ENCODE results near the gene SIRPA.

The SIRPA gene

GRCh38 chr20:1947535-1947846 lies 52.3 kb downstream of the SIRPA start:
- no peak for FAIRE-seq

GRCh38 chr20:1949347-1950100 lies 54.3 kb downstream of the SIRPA start:
- FAIRE-seq (no peak), DNase-seq (ENCODE audit: low spot score) (no peak)

More at GRCh38 chr20:1947535-1947846, 52.3 kb downstream of the SIRPA start:
- no peak for DNase-seq (ENCODE audit: low spot score)

GRCh38 chr20:1950836-1951235 lies 55.6 kb downstream of the SIRPA start:
- no peak for FAIRE-seq
- no peak for DNase-seq (ENCODE audit: low spot score)

DNA sequence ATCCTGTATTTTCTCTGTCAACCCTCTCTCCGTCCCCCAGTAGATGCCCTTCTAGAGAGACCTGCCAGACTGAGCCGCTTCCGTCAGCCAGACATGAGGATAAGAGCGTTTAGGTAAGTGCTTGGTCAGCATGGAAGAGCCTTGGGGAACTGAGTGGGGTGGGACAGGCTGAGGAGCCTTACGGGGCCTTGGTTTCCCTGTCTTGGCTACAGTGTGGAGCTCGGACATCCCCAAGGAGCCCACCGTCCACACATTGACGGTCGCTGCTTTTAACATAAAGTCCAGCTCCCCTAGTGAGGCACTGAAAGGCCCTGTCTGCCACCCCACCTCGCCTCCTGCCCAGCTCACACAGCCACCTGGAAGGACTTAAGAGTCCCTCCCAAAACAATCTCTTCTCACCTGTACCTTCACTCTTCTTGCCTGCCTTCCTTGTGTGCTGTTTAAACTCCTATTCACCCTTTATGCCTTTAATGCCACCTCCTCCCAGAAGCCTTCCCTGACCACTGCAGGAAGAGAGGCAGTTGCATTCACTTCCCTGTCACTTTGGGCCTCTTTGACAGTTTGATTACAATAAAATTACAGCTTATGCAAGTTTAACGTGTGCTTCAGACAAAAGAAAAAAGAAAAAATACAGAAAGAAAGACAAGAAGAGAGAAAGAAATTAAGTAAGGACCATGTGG lies 56.4 kb downstream of the SIRPA start:
- no peak for FAIRE-seq
- DNase-seq (ENCODE audit: low spot score), result no peak

DNA sequence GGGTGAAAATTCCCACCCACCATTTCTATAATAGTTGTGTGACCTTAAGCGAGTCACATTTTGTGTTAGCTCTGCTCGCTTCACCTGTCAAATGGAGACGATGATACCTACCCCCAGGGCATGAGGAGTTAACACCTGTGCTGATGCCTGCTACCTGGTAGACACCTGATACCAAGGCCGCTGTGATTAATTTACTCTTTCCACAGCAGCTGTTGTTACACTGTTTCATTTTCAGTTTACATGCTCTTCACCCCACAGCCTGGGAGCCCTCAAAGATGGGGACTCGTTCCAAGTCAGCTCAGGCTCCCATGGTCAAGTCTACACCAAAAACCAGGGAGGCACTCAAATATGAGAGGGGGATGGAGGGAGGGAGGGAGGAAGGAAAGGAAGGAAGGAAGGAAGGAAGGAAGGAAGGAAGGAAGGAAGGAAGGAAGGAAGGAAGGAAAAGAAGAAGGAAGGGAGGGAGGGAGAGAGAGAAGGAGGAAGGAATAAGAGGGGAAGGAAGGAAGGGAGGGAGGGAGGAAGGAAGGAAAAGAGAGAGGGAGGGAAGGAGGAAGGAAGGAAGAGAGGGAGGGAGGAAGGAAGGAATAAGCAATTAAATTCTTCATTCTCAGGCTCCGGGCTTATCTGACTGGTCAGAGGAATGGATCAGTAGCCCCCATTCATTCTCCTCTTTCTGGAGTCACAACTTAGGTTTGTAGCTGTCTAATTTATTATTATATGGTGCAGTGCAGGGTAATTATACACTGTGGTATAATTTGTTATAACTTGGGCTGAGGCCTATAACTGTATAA lies 57.7 kb downstream of the SIRPA start:
- no peak for DNase-seq (ENCODE audit: low spot score)
- no peak for FAIRE-seq

GRCh38 chr20:1953621-1954020 lies 58.4 kb downstream of the SIRPA start:
- DNase-seq (ENCODE audit: low spot score), result no peak

GRCh38 chr20:1955217-1955616 lies 60.0 kb downstream of the SIRPA start:
- no peak for FAIRE-seq
- no peak for DNase-seq (ENCODE audit: low spot score)

More at GRCh38 chr20:1953621-1954020, 58.4 kb downstream of the SIRPA start:
- FAIRE-seq, result no peak

DNA sequence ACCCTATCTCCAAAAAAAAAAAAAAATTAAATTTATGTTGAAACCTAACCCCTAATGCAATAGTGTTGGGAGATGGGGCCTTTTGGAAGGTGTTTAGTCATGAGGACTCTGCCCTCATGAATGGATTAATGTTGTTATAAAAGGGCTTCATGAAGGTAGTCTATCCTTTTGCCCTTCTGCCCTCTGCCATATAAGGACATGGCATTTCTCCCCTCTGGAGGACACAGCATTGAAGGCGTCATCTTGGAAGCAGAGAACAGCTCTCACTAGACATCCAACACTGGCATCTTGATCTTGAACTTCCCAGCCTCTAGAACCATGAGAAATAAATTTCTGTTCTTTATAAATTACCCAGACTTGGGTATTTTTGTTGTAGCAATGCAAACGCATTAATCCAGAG lies 63.2 kb downstream of the SIRPA start:
- DNase-seq (ENCODE audit: low spot score) (no peak), FAIRE-seq (no peak)

- FAIRE-seq (no peak), DNase-seq (ENCODE audit: low spot score) (no peak)
These were observed 63.9 kb downstream of the SIRPA start for GRCh38 chr20:1959156-1959555.

- DNase-seq (ENCODE audit: low spot score) (no peak), FAIRE-seq (no peak)
These were observed 66.2 kb downstream of the SIRPA start for GRCh38 chr20:1961374-1961773.

DNA sequence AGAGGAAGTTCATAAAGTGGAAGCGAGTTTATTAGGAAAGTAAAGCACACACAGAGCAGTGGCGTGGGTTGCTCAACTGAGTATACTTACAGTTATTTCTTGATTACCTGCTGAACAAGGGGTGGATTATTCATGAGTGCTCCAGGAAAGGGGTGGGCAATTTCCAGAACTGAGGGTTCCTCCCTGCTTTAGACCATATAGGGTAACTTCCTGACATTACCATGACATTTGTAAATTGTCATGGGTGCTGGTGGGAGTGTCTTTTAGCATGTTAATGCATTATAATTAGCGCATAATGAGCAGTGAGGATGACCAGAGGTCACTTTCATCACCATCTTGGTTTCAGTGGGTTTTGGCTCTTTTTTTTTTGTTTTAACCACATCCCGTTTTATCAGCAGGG lies 68.9 kb downstream of the SIRPA start:
- no peak for FAIRE-seq
- DNase-seq (ENCODE audit: low spot score), result no peak

DNA sequence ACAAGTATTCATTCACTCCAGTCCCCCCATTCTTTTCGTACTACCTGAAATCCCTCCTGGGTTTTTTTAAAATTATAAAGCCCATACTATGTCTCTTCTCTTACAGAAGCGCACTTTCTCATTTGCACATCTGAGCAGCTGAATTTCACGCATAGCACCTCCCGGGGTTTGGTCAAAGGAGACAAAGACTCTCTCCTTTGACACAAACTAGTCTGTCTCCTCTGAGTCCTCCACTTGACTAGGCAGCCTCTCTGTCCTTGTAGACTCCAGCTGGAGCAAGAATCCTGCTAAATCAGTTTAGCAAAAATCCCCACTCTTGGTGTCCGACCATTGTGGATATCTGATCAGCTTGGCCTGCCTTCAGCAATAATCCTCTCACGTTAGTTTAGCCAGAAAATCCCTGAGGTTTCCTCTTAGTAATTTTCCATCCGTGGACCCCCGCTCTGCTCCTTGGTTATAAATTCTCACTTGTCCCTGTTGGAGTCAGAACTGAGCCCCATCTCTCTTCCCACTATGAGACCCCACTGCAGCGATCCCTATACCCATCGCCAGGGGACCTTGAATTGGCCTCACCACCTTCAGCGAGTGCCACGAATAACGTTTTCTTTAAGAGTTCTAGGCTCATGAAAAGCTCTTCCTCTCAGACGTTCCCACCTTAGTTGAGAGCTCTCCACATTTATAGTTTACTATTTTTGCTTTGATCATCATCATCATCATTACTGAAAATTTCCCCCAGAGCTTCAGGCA lies 69.6 kb downstream of the SIRPA start:
- no peak for FAIRE-seq
- DNase-seq (ENCODE audit: low spot score), result no peak

- DNase-seq (ENCODE audit: low spot score), result peak; percentile 19
- no peak for FAIRE-seq
These were observed 70.5 kb downstream of the SIRPA start for GRCh38 chr20:1965520-1966351.

GRCh38 chr20:1968964-1969363 lies 73.8 kb downstream of the SIRPA start:
- FAIRE-seq, result no peak

GRCh38 chr20:1971893-1972586 lies 76.8 kb downstream of the SIRPA start:
- DNase-seq (ENCODE audit: low spot score), result no peak
- no peak for FAIRE-seq

More at GRCh38 chr20:1968964-1969363, 73.8 kb downstream of the SIRPA start:
- DNase-seq (ENCODE audit: low spot score), result no peak

DNA sequence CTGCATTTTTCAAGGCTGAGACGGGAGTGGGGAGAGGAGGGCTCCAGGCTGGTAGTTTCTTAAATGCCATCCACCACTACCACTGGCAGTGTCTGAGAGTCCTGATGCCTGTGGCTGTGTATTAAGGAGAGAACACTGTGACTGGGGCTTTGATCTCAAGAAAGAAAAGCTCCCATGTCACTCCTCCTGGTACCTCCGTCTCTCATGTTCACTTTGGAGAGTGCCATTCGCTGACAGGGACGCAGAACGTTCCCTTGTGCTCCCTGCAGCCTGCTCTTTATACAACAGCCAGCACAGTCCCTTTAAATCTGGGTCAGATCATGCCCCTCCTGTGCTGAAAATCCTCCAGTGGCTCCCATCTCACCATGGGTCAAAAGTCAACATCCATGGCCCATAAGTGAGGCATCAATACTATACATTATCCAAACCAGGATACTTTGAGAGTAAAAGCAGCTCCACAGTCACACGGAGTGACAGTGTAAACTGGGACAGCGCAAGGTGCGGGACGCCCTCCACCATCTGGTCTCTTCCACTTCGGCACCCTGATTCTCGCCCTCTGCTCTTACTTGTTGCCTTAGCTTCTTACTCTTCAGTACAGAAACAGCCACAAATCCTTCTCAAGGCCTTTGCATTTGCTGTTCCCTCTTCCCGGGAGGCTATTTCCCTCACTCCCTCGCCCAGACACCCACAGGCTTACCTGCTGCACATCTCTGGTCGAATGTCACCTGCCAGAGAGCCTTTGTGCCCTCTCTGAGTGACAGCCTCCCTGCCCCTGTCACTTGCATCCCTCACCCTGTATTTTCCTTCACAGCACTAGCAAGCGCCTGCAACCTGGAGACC lies 78.6 kb downstream of the SIRPA start:
- no peak for DNase-seq (ENCODE audit: low spot score)
- no peak for FAIRE-seq

- no peak for DNase-seq (ENCODE audit: low spot score)
- no peak for FAIRE-seq
These were observed 80.1 kb downstream of the SIRPA start for GRCh38 chr20:1975291-1975690.

DNA sequence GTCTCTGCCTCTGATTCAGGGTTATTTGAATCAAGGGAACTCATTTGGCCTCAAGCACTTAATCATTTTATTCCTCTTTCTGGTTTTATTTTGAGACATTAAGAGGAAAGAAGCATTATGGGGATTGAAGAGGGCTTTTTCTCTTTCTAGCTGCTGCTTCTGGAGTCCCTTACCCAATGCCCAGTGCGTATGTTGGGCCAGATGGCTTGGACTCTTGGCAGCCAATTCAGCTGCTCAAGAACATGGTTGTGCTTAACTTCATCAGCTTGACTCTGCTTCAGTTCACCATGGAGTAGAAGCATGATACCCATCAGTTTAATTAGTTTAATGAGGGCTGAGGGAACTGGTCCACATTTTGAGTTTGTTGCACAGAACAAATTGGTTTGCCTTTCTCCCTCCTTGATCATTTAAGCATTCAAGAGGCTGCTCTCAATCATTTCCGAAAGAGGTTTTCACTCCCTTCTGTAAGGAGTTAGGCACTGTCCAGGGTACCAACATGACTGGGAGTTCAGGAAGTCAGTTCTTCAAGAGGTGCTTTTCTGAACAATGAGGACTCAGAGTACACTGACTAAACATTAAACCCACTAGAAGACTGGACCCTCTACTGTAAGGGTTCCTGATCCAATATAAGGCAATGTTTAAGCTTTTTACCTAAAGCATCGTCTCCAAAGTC lies 84.0 kb downstream of the SIRPA start:
- DNase-seq (ENCODE audit: low spot score), result no peak
- no peak for FAIRE-seq

- DNase-seq (ENCODE audit: low spot score) (no peak), FAIRE-seq (no peak)
These were observed 87.5 kb downstream of the SIRPA start for GRCh38 chr20:1982686-1983085.

Data from RCC 7860 (cell line).